Measurements from ENCODE around the gene HTRA3. TPM values are rescaled to one million over a fixed set of nuclear protein-coding genes. Genes with fewer than 3 reads are reported as not detected.
A peak's percentile ranks its signal among the peaks of the same experiment; 100 is the strongest.

The HTRA3 gene
- total RNA-seq, 4 donors from 2014 or later: 56.1 to 82.2 (median 67.2) TPM

- WGBS: no CpG with 5 or more reads among the region's 10 CpGs
- Histone ChIP-seq H3K4me1 (peaks cover 73 to 97% (median 91%) of the 10 kb centered on the region in 4 donors), H3K27ac (replicated peaks in 1 of 4) (peak overlapping the region; percentile 71 to 81 (median 78)), H3K4me3 (peak overlapping the region; percentile 59 to 72 (median 69)), H3K36me3 (no peaks in the 10 kb centered on the region), H3K9me3 (no peaks in the 10 kb centered on the region), H3K27me3 (peaks cover 0 to 12% (median 0%) of the 10 kb centered on the region in 4 donors)
- TF ChIP-seq CTCF (IDR thresholded peaks at IDR 0.05) (no peak), POLR2A (IDR thresholded peaks at IDR 0.05; ENCODE audit: low read depth) (no peak), POLR2AphosphoS5 (IDR thresholded peaks at IDR 0.05) (no peak), EP300 (IDR thresholded peaks at IDR 0.05) (no peak)
- intact Hi-C loops (cut with DNase I): no loop called here
- DNase-seq (ENCODE audit: extremely low spot score): no peak
These were observed 2.3 kb downstream of the HTRA3 start for GRCh38 chr4:8271821-8272220.

- 53% methylated on average over 10 of the region's 30 CpGs for WGBS
- Histone ChIP-seq H3K9me3 (no peaks in the 10 kb centered on the region), H3K4me3 (peak overlapping the region; percentile 59 to 72 (median 69)), H3K27me3 (peaks cover 0 to 12% (median 0%) of the 10 kb centered on the region in 4 donors), H3K27ac (replicated peaks in 1 of 4) (peak overlapping the region; percentile 71 to 81 (median 78)), H3K4me1 (peaks cover 73 to 97% (median 91%) of the 10 kb centered on the region in 4 donors), H3K36me3 (no peaks in the 10 kb centered on the region)
- no peak for TF ChIP-seq CTCF (IDR thresholded peaks at IDR 0.05)
- no peak for TF ChIP-seq EP300 (IDR thresholded peaks at IDR 0.05)
- peak in 1 of 2 donors; percentile 38 for TF ChIP-seq POLR2AphosphoS5 (IDR thresholded peaks at IDR 0.05)
- no peak for DNase-seq (ENCODE audit: extremely low spot score)
- intact Hi-C loops (cut with DNase I): no loop called here
These were observed 3.2 kb downstream of the HTRA3 start for GRCh38 chr4:8272472-8273428.

DNA sequence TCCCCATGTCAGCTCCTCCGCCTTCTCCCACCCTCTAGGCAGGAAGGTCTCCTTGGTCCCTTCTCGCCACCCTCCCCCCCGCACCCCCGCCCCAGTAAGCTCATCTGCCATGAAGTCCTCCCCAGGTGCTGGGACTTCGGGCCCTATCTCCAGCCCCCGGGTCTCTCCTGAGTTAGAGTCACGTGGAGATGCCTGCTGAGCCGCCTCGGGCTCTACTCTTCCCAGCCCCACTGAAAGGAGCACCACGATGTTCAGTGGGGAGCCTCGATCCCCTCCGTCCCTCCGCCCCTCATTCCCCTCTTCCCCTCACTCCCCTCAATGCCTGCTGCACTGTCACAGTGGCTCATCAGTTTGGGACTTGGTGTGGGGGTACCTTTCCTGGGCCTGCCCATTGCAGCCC is 3.9 kb downstream of the HTRA3 start:
- Histone ChIP-seq H3K27ac (replicated peaks in 1 of 4) (peak overlapping the region; percentile 71 to 81 (median 78)), H3K4me3 (peak overlapping the region in 2 of 4 donors; percentile 71 to 72), H3K36me3 (no peaks in the 10 kb centered on the region), H3K9me3 (no peaks in the 10 kb centered on the region), H3K27me3 (peaks cover 0 to 12% (median 0%) of the 10 kb centered on the region in 4 donors), H3K4me1 (peaks cover 72 to 98% (median 96%) of the 10 kb centered on the region in 4 donors)
- 75% methylated on average over 13 of the region's 13 CpGs for WGBS
- TF ChIP-seq POLR2A (IDR thresholded peaks at IDR 0.05; ENCODE audit: low read depth): no peak
- TF ChIP-seq CTCF (IDR thresholded peaks at IDR 0.05): no peak
- no peak for TF ChIP-seq POLR2AphosphoS5 (IDR thresholded peaks at IDR 0.05)
- no peak for TF ChIP-seq EP300 (IDR thresholded peaks at IDR 0.05)
- intact Hi-C loops (cut with DNase I): no loop called here
- no peak for DNase-seq (ENCODE audit: extremely low spot score)

DNA sequence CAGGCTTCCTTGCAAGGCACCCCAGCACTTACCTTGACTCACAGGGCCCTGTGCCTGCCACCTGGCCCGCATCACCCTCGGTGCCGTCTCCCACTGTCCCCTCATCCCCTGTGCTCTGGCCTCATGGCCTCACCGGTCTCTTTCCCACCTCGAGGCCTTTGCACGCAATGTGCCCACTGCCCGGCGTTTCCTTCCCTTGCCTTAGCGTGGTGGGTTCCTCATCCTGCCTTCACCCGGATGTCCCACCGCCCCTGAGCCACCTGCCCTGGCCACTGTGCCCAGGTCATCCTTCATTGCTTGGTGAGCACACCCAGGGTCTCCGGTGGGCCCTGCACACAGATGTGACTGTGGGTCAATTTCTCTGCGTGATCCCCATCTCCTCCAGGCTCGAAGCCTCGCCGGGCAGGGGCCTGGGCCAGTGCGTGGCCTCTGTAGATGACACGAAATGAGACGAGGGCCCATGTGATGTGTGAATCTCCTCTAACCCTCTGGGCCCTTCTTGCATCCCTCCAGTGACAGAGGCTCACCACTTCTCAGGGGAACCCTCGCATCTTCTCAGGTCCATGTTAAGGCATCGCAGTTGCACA is 4.6 kb downstream of the HTRA3 start:
- Histone ChIP-seq H3K4me1 (peaks cover 69 to 100% (median 98%) of the 10 kb centered on the region in 4 donors), H3K36me3 (no peaks in the 10 kb centered on the region), H3K4me3 (no peak overlapping the region), H3K9me3 (no peaks in the 10 kb centered on the region), H3K27ac (replicated peaks in 1 of 4) (peak overlapping the region; percentile 71 to 81 (median 78)), H3K27me3 (peaks cover 0 to 12% (median 0%) of the 10 kb centered on the region in 4 donors)
- no peak for TF ChIP-seq POLR2AphosphoS5 (IDR thresholded peaks at IDR 0.05)
- TF ChIP-seq CTCF (IDR thresholded peaks at IDR 0.05): no peak
- no peak for TF ChIP-seq POLR2A (IDR thresholded peaks at IDR 0.05; ENCODE audit: low read depth)
- TF ChIP-seq EP300 (IDR thresholded peaks at IDR 0.05): no peak
- 89% methylated on average over 16 of the region's 21 CpGs for WGBS
- intact Hi-C loops (cut with DNase I): loop anchor here (2.0 kb wide), 1 partner anchor 129 kb away; no protein-coding TSS in a partner anchor
- DNase-seq (ENCODE audit: extremely low spot score): no peak

All from esophagus muscularis mucosa (tissue), 4 donors.